Fibroblast of mammary gland (primary cell): ENCODE measurements around the gene CYFIP1.

Experiments used
- DNase-seq: peaks from one replicate; pipeline ENCODE4 v3.0.0-alpha.2; 2010; ENCODE audit warnings: low read depth
- H3K4me3 ChIP-seq: 2 replicates; pipeline ENCODE4 v1.5.1; 2011; ENCODE audit warnings: low read depth, mild to moderate bottlenecking, low read length, moderate library complexity; ENCODE audit not compliant: control insufficient read depth
- TF ChIP-seq, protein P1 (sequence below): conservative IDR thresholded peaks from 2 replicates; pipeline ENCODE4 v1.5.1; 2011; ENCODE audit warnings: low read depth, low read length, inconsistent platforms; ENCODE audit not compliant: control insufficient read depth, insufficient read depth

CYFIP1 gene

DNA sequence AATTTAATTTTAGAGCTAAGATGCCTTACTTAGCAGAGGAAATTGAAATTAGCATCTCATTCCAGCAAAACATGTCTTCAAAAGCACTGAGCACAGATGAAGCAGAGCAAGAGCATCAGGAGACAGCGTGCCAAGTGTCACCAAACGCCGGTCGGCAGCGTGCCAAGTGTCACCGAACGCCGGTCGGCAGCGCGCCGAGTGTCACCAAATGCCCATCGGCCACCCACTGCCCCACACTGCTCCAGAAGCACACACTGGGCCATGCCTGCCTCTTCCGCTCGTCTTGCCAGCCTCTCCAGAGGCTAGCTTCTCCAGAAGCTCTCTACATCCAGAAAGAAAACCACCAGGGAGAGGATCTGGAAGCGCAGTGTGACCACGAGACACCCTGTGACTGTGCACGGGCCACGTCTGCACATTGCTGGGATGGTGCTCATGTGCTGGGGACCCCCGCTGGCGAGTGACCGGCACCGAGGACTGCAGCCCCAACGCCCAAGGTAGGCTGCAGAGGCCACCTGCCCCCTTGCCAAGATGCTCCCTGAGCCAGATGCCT, 37.8 kb downstream of the CYFIP1 start:
- DNase-seq, result no peak
- TF ChIP-seq, protein P1, sequence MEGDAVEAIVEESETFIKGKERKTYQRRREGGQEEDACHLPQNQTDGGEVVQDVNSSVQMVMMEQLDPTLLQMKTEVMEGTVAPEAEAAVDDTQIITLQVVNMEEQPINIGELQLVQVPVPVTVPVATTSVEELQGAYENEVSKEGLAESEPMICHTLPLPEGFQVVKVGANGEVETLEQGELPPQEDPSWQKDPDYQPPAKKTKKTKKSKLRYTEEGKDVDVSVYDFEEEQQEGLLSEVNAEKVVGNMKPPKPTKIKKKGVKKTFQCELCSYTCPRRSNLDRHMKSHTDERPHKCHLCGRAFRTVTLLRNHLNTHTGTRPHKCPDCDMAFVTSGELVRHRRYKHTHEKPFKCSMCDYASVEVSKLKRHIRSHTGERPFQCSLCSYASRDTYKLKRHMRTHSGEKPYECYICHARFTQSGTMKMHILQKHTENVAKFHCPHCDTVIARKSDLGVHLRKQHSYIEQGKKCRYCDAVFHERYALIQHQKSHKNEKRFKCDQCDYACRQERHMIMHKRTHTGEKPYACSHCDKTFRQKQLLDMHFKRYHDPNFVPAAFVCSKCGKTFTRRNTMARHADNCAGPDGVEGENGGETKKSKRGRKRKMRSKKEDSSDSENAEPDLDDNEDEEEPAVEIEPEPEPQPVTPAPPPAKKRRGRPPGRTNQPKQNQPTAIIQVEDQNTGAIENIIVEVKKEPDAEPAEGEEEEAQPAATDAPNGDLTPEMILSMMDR, result no peak

DNA sequence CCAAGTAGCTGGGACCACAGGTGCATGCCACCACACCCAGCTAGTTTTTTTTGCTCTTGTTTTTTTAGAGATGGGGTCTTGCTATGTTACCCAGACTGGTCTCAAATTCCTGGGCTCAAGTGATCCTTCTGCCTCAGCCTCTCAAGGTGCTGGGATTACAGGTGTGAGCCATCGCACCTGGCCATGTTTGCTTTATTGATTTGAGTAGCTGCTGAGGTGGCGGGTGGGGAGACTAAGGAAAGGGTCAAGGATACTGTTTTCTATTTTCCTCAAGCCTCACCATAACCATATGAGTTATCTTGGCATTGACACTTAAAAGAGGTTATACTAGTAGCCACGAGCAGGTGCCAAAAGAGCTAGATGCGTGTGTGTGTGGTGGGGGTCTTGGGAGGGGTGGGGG, 39.0 kb downstream of the CYFIP1 start:
- TF ChIP-seq, protein P1, result no peak
- no peak overlapping the region for H3K4me3 ChIP-seq
- DNase-seq, result no peak

More for the DNA sequence above, 37.8 kb downstream of the CYFIP1 start:
- H3K4me3 ChIP-seq, result no peak overlapping the region

DNA sequence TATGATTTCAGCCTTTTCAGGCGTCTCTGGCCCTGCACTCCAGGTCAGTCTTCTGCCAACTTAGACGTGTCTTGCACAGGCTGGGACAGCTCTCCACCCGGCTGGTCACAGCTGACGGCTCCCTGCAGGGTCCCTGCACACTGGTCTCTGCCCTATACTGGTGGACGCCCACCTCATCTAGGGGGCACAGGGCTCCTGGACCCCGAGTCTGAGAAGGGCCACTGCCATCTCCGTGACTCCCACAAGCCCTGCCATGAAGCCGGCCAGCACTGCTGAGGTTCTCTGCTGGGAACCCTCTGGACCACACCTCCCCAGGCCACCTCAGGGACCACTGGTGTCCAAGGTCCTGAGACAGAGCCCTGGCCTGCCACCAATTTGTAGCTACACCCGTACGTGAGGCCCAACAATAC, 40.5 kb downstream of the CYFIP1 start:
- no peak for DNase-seq
- TF ChIP-seq, protein P1, result no peak
- no peak overlapping the region for H3K4me3 ChIP-seq

DNA sequence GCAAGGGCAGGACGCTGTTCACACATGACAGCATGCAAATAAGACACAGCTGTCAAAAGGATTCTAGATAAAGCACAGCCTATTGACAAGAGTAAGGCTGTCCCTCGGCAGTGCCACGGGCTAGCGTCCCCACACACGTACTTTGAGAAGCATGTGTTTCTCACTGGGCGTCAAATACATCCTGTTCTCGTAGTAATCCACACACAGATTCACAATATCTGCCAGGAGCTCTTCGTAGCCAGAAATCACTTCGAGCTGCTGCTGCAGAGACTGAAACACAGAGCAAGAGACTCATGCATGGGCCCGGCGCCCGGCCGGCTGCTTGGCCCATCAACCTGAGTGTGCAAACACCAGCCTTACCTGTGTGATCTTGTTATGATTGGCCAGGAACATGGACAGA, 41.1 kb downstream of the CYFIP1 start:
- TF ChIP-seq, protein P1, result no peak

DNA sequence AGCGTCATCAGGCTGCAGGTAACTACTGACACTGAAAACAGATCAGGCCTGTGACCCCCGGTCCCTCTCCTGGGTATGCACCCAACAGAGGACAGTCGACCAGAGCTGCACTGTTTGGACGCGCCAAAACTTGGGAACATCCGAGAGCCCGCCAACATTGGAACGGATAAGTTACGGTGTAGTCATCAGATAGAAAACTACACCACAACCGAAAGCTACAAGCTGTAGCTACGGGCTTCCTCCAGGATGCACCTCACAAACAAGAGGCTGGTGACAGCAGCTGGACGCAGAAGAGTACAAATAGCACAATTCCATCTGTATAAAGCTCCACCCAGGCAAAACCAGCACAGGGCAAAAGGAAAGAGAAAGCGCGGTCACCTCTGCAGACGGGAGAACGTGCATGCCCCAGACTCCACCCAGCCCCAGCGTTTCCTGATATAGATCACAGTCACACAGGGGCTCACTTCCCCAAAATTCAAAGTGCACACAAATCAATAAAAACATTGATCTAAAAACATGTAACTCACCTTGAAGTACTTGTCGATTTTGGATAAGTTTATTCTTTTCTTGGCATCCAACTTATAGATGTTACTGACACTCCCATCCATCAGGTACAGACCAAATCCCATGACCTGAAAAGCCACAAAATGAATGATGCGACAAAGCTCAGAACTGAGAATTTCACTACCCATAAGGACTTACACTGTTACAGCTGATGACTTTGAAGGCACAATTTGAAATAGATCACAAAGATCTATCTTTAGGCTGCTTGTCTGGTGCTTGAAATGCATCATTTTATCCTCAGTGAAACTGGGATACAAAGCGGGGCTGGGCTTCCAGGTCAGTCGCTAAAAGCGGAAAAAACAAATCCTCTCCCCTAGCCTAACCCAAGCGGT, 43.3 kb downstream of the CYFIP1 start:
- TF ChIP-seq, protein P1, result no peak
- no peak for DNase-seq

More for the DNA sequence above, 41.1 kb downstream of the CYFIP1 start:
- no peak overlapping the region for H3K4me3 ChIP-seq
- DNase-seq, result no peak

DNA sequence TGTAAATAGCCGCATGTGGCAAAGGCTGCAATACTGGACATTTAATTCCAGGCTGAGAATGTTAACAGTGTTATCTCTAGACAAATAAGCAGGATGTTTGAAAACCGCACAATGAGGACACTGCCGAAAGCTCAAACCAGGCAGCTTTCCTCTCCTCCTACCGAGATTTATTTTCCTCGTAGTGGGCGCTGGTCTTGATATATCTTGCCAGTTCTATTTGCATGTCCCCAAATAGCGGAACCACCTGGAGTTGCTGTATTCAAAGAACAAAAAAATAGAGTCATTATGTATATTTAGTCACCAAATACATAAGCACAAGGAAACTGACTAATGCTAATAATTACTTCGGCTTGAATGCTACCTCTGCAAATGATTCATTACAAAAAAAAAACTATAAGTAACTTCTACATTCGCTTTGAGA, 46.5 kb downstream of the CYFIP1 start:
- TF ChIP-seq, protein P1, result no peak
- peak; percentile 10 for DNase-seq
- no peak overlapping the region for H3K4me3 ChIP-seq

More for the DNA sequence above, 43.3 kb downstream of the CYFIP1 start:
- no peak overlapping the region for H3K4me3 ChIP-seq
